Tibial nerve (tissue), 4 donors: ENCODE results near the gene SLC9A9. TPM values are rescaled to one million over a fixed set of nuclear protein-coding genes. Genes with fewer than 3 reads are reported as not detected.

ENCODE experiments used
- DNase-seq, 2 donors: peaks; one replicate each; pipeline ENCODE4 v3.0.0-alpha.2; 2019; ENCODE audit warnings: low spot score in 2 of 2
- H3K27ac ChIP-seq, 4 donors: fragments of 200-600 bp; sonication (generic) in 3 of 4; one replicate each; pipeline ENCODE4 v1.5.1; 2017 to 2019; ENCODE audit warnings: mild to moderate bottlenecking in 1 of 4
- H3K27me3 ChIP-seq, 2 donors: fragments of 200-600 bp; sonication (generic) in 1 of 2; one replicate each; pipeline versions ENCODE4 v1.5.1 to v1.6.0; 2017 to 2019
- H3K36me3 ChIP-seq, 3 donors: fragments of 200-600 bp; sonication (generic); one replicate each; pipeline ENCODE4 v1.5.1; 2018 to 2019
- H3K4me1 ChIP-seq, 4 donors: fragments of 200-600 bp; sonication (generic) in 3 of 4; one replicate each; pipeline ENCODE4 v1.5.1; 2017 to 2019
- H3K4me3 ChIP-seq, 4 donors: fragments of 200-600 bp; sonication (generic) in 3 of 4; one replicate each; pipeline ENCODE4 v1.5.1; 2017 to 2019; ENCODE audit warnings: mild to moderate bottlenecking in 1 of 4, moderate library complexity in 1 of 4
- H3K9me3 ChIP-seq, 4 donors: fragments of 200-600 bp; sonication (generic) in 3 of 4; one replicate each; pipeline ENCODE4 v1.5.1; 2017 to 2019
- CTCF ChIP-seq, 5 experiments: fragments of 200-600 bp in 3 of 5; fragments of 450-650 bp in 2 of 5; sonication (generic) in 3 of 5; IDR thresholded peaks; one replicate each; pipeline ENCODE4 v1.5.1; 2016 to 2019; ENCODE audit warnings: antibody characterized with exemption in 5 of 5, mild to moderate bottlenecking in 3 of 5, moderate library complexity in 2 of 5
- EP300 ChIP-seq, 2 donors: sonication (generic); formaldehyde crosslinking; IDR thresholded peaks; one replicate each; pipeline ENCODE4 v1.6.1; 2017; ENCODE audit warnings: antibody characterized with exemption in 2 of 2, mild to moderate bottlenecking in 1 of 2
- POLR2A ChIP-seq, 2 donors: fragments of 450-650 bp; IDR thresholded peaks; one replicate each; pipeline ENCODE4 v1.6.1; 2017; ENCODE audit warnings: antibody characterized with exemption in 2 of 2, mild to moderate bottlenecking in 2 of 2, moderate library complexity in 2 of 2
- WGBS, 2 donors: methylation state at CpG; one replicate each; pipeline ENCODE4 v1.1.5; 2018; 5-methylcytosine and 5-hydroxymethylcytosine counted together
- total RNA-seq, 4 donors: library from RNA; depleted of rRNA; stranded (reverse); fragments of >200 nt; gene quantifications; one replicate each; pipeline ENCODE4 v1.1.0, GENCODE V29; 2016

Gene SLC9A9
- total RNA-seq, 4 donors from 2014 or later, result 7.6 to 11.1 (median 9.2) TPM

- WGBS, 2 donors, result 63 to 67% methylated on average over 5 of the region's 5 CpGs
- Histone ChIP-seq H3K4me1 (no peaks in the 10 kb centered on the region), H3K27ac (no peak overlapping the region), H3K36me3 (no peaks in the 10 kb centered on the region), H3K27me3 (no peaks in the 10 kb centered on the region), H3K4me3 (no peak overlapping the region), H3K9me3 (no peaks in the 10 kb centered on the region)
- no peak for DNase-seq
- TF ChIP-seq POLR2A (IDR thresholded peaks at IDR 0.05) (no peak), EP300 (IDR thresholded peaks at IDR 0.05) (no peak), CTCF (IDR thresholded peaks at IDR 0.05) (no peak)
Observed at GRCh38 chr3:143348486-143349327, 499.6 kb downstream of the SLC9A9 start.

- no peak overlapping the region for H3K27ac ChIP-seq
- no peak overlapping the region for H3K4me3 ChIP-seq
- H3K27me3 ChIP-seq, result no peaks in the 10 kb centered on the region
- H3K4me1 ChIP-seq, result no peaks in the 10 kb centered on the region
- WGBS, 2 donors, result 37 to 50% methylated on average over 1 of the region's 1 CpG
- TF ChIP-seq POLR2A (IDR thresholded peaks at IDR 0.05) (no peak), EP300 (IDR thresholded peaks at IDR 0.05) (no peak), CTCF (IDR thresholded peaks at IDR 0.05) (no peak)
- DNase-seq, result no peak
- no peaks in the 10 kb centered on the region for H3K36me3 ChIP-seq
- H3K9me3 ChIP-seq, result no peaks in the 10 kb centered on the region
Observed at GRCh38 chr3:143344516-143345165, 503.6 kb downstream of the SLC9A9 start.

- no peaks in the 10 kb centered on the region for H3K4me1 ChIP-seq
- H3K27me3 ChIP-seq, result no peaks in the 10 kb centered on the region
- WGBS, 2 donors, result 31 to 58% methylated on average over 1 of the region's 1 CpG
- no peak overlapping the region for H3K4me3 ChIP-seq
- no peaks in the 10 kb centered on the region for H3K36me3 ChIP-seq
- no peak for DNase-seq
- no peak overlapping the region for H3K27ac ChIP-seq
- H3K9me3 ChIP-seq, result no peaks in the 10 kb centered on the region
- TF ChIP-seq EP300 (IDR thresholded peaks at IDR 0.05), result no peak
- TF ChIP-seq CTCF (IDR thresholded peaks at IDR 0.05), result no peak
- TF ChIP-seq POLR2A (IDR thresholded peaks at IDR 0.05), result no peak
Observed at GRCh38 chr3:143343944-143344343, 504.3 kb downstream of the SLC9A9 start.

- 85 to 92% methylated on average over 1 of the region's 1 CpG for WGBS, 2 donors
- Histone ChIP-seq H3K27me3 (no peaks in the 10 kb centered on the region), H3K36me3 (no peaks in the 10 kb centered on the region), H3K4me3 (no peak overlapping the region), H3K9me3 (no peaks in the 10 kb centered on the region), H3K27ac (no peak overlapping the region), H3K4me1 (no peaks in the 10 kb centered on the region)
- no peak for DNase-seq
- TF ChIP-seq CTCF (IDR thresholded peaks at IDR 0.05) (no peak), EP300 (IDR thresholded peaks at IDR 0.05) (no peak), POLR2A (IDR thresholded peaks at IDR 0.05) (no peak)
Observed at GRCh38 chr3:143343031-143343430, 505.2 kb downstream of the SLC9A9 start.

GRCh38 chr3:143339451-143339850 is 508.8 kb downstream of the SLC9A9 start:
- no peaks in the 10 kb centered on the region for H3K4me1 ChIP-seq
- no peak overlapping the region for H3K4me3 ChIP-seq
- no peaks in the 10 kb centered on the region for H3K27me3 ChIP-seq
- TF ChIP-seq CTCF (IDR thresholded peaks at IDR 0.05) (no peak), EP300 (IDR thresholded peaks at IDR 0.05) (no peak), POLR2A (IDR thresholded peaks at IDR 0.05) (no peak)
- no peak overlapping the region for H3K27ac ChIP-seq
- peaks cover 0 to 6% (median 2%) of the 10 kb centered on the region in 4 donors for H3K9me3 ChIP-seq
- no peaks in the 10 kb centered on the region for H3K36me3 ChIP-seq
- 68 to 75% methylated on average over 2 of the region's 2 CpGs for WGBS, 2 donors
- DNase-seq, result no peak
